Fibroblast of lung (primary cell): Measurements from ENCODE around the gene TNFAIP8L1.

Experiments
- CTCF ChIP-seq, 2 donors: IDR thresholded peaks in 1 of 2; conservative IDR thresholded peaks in 1 of 2; 1 replicate in 1 of 2; 2 replicates in 1 of 2; pipeline ENCODE4 v1.5.1; 2011 to 2012; ENCODE audit warnings: low read length in 2 of 2, control low read depth in 1 of 2, inconsistent platforms in 1 of 2, low read depth in 1 of 2, mild to moderate bottlenecking in 1 of 2
- EZH2 ChIP-seq: IDR thresholded peaks from 2 replicates; pipeline ENCODE4 v1.5.1; 2012; ENCODE audit warnings: low read length, control low read depth, mild to moderate bottlenecking; ENCODE audit errors: missing control alignments

- TF ChIP-seq CTCF (conservative IDR thresholded peaks at IDR 0.05 in 1 of 2, IDR thresholded peaks at IDR 0.05 in 1 of 2; ENCODE audit: low read depth in 1 of 2, low read length in 2 of 2) (no peak), EZH2 (no peak)
Observed at GRCh38 chr19:4678881-4679790, 39.8 kb downstream of the TNFAIP8L1 start.
